ENCODE results near the gene NTNG1.

NTNG1 gene

DNA sequence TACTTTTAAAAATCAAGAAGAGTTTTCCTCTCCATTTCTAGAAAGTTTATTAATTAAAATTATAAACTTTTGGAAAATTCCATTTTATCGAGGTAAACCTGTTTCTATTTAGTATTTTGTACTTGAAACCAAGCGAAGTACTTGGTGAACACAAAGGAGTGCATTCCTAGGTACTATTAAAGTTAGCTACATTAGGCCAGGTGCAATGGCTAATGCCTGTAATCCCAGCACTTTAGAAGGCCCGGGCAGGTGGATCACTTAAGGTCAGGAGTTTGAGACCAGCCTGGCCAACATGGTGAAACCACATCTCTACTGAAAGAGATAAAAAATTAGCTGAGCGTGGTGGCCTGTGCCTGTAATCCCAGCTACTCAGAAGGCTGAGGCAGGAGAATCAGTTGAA lies 292.2 kb downstream of the NTNG1 start:
- in situ Hi-C loops (cut with MboI; ENCODE audit: low sequenced_read_pairs, unreplicated experiment) = loop anchor here (25.0 kb wide), 1 partner anchor 329 kb away; no protein-coding TSS in a partner anchor
- TF ChIP-seq, protein P1, sequence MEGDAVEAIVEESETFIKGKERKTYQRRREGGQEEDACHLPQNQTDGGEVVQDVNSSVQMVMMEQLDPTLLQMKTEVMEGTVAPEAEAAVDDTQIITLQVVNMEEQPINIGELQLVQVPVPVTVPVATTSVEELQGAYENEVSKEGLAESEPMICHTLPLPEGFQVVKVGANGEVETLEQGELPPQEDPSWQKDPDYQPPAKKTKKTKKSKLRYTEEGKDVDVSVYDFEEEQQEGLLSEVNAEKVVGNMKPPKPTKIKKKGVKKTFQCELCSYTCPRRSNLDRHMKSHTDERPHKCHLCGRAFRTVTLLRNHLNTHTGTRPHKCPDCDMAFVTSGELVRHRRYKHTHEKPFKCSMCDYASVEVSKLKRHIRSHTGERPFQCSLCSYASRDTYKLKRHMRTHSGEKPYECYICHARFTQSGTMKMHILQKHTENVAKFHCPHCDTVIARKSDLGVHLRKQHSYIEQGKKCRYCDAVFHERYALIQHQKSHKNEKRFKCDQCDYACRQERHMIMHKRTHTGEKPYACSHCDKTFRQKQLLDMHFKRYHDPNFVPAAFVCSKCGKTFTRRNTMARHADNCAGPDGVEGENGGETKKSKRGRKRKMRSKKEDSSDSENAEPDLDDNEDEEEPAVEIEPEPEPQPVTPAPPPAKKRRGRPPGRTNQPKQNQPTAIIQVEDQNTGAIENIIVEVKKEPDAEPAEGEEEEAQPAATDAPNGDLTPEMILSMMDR (IDR thresholded peaks at IDR 0.05; ENCODE audit: borderline replicate concordance, control extremely low read depth, extremely low read depth, insufficient read depth, missing control alignments) = no peak

DNA sequence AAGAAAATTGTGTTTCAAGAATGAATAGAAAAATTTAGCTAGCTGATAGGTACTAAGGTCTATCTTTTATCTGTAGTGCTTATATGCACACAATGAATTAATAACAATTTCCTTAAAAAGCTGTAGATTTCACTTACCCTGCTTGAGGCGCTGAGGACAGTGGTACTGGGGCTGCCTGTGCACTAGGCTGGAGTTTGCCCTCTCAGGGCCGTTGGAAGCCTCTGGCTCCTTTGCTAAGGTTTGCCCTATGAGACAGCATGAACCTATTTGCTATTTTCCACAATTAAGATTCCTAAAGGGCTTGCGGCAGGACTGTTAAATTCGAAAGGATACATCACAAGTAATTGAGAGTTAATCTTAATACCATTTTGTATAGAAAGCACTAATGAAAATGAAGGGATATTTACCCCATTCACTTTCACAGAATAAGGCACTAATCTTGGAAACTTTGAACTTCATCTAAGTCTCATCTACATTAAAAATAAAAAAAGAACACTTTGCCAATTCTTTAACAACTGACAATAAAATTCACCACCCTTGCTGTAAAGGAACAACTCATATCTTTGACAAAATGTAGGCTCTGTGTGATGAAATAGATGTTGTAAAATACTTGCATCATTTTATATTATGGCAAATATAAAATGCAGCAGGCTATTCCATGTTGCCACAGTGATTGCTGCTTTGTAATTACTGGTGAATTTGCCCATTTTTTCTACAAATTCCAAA lies 293.0 kb downstream of the NTNG1 start:
- DNase-seq (ENCODE audit: low spot score) = no peak
- in situ Hi-C loops (cut with MboI; ENCODE audit: low sequenced_read_pairs, unreplicated experiment) = loop anchor here (25.0 kb wide), 1 partner anchor 329 kb away; no protein-coding TSS in a partner anchor
- TF ChIP-seq, protein P1 (IDR thresholded peaks at IDR 0.05; ENCODE audit: borderline replicate concordance, control extremely low read depth, extremely low read depth, insufficient read depth, missing control alignments) = no peak

More for the DNA sequence above, 292.2 kb downstream of the NTNG1 start:
- DNase-seq (ENCODE audit: low spot score) = no peak

DNA sequence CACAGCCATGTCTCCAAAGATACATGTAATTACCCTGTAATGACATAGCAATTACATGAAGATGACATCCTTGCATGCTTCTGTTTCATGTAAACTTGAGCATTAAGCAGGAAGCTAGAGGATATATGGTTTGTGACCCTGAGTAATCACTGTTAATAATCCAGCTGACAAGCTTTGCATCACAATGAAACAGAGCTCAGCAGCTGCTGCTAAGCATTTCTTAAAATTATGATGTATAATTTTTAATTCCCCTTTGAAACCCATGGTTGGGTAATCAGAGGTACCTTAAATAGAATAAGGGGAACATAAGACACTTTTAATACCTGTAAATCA lies 293.5 kb downstream of the NTNG1 start:
- DNase-seq (ENCODE audit: low spot score) = no peak
- TF ChIP-seq, protein P1 (IDR thresholded peaks at IDR 0.05; ENCODE audit: borderline replicate concordance, control extremely low read depth, extremely low read depth, insufficient read depth, missing control alignments) = no peak
- in situ Hi-C loops (cut with MboI; ENCODE audit: low sequenced_read_pairs, unreplicated experiment) = loop anchor here (25.0 kb wide), 1 partner anchor 328 kb away; no protein-coding TSS in a partner anchor

GRCh38 chr1:107436552-107437241 lies 295.9 kb downstream of the NTNG1 start:
- in situ Hi-C loops (cut with MboI; ENCODE audit: low sequenced_read_pairs, unreplicated experiment) = loop anchor here (25.0 kb wide), 1 partner anchor 326 kb away; no protein-coding TSS in a partner anchor
- TF ChIP-seq, protein P1 (IDR thresholded peaks at IDR 0.05; ENCODE audit: borderline replicate concordance, control extremely low read depth, extremely low read depth, insufficient read depth, missing control alignments) = no peak
- DNase-seq (ENCODE audit: low spot score) = no peak

DNA sequence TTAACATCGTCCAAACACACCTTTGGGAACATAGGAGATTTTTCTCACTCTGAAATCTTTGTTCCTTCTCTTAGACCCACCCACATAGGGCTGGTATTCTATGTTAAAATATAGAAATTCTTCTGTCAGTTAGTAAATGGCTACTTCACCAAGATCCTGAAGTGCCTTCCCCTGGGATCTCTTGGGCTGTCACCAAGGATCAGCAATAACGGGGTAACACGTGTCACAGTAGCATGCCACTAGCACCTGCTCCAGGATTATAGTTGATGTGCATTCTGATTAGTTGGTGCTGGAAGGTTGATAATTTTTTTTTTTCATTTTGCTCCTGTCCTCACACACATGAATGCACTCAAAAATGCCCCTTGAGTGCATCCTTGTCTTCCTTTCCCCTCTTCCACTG lies 298.7 kb downstream of the NTNG1 start:
- DNase-seq (ENCODE audit: low spot score) = no peak
- TF ChIP-seq, protein P1 (IDR thresholded peaks at IDR 0.05; ENCODE audit: borderline replicate concordance, control extremely low read depth, extremely low read depth, insufficient read depth, missing control alignments) = no peak
- in situ Hi-C loops (cut with MboI; ENCODE audit: low sequenced_read_pairs, unreplicated experiment) = loop anchor here (25.0 kb wide), 1 partner anchor 323 kb away; no protein-coding TSS in a partner anchor

DNA sequence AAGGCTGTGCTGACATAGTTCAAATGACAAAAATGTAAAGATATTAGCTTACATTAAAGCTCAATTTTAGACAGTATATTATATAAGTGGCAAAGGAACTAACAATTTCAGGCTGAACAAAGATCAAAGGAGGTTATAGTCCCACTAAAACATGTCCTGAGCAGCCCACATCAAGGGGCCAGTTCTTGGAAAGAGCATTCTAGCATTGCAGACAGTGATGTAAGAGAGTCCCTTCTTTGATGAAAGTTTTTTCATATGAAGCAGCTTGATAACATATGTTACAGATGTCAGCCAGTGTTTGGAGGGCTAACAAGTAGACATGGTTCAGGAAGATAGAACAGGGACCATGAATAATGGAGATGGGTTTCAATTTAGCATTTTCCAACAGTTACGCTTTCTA lies 301.7 kb downstream of the NTNG1 start:
- in situ Hi-C loops (cut with MboI; ENCODE audit: low sequenced_read_pairs, unreplicated experiment) = loop anchor here (25.0 kb wide), 1 partner anchor 320 kb away; no protein-coding TSS in a partner anchor
- TF ChIP-seq, protein P1 (IDR thresholded peaks at IDR 0.05; ENCODE audit: borderline replicate concordance, control extremely low read depth, extremely low read depth, insufficient read depth, missing control alignments) = no peak

More for the DNA sequence above, 301.7 kb downstream of the NTNG1 start:
- no peak for DNase-seq (ENCODE audit: low spot score)

Data from GM13976 (cell line).